ENCODE results near the gene PDCD1LG2.
A peak's percentile ranks its signal among the peaks of the same experiment; 100 is the strongest.

PDCD1LG2 gene

GRCh38 chr9:5511935-5512580 lies 1.7 kb downstream of the PDCD1LG2 start:
- CTCF ChIA-PET = interaction anchor here (1.3 to 1.6 kb wide), 2 partner anchors 42 to 76 kb away, joined by 3 to 5 read pairs; no protein-coding TSS in a partner anchor
- POLR2A ChIA-PET = interaction anchor here (1.1 to 2.9 kb wide), 3 partner anchors 17 to 75 kb away, joined by 3 to 11 read pairs (median 6); partner anchors contain the start of gene CD274
- H3K4me3 ChIP-seq (ENCODE audit: low read depth, low read length) = peak overlapping the region; percentile 64
- no peak for DNase-seq (ENCODE audit: low read depth, low spot score)
- TF ChIP-seq, protein P1, sequence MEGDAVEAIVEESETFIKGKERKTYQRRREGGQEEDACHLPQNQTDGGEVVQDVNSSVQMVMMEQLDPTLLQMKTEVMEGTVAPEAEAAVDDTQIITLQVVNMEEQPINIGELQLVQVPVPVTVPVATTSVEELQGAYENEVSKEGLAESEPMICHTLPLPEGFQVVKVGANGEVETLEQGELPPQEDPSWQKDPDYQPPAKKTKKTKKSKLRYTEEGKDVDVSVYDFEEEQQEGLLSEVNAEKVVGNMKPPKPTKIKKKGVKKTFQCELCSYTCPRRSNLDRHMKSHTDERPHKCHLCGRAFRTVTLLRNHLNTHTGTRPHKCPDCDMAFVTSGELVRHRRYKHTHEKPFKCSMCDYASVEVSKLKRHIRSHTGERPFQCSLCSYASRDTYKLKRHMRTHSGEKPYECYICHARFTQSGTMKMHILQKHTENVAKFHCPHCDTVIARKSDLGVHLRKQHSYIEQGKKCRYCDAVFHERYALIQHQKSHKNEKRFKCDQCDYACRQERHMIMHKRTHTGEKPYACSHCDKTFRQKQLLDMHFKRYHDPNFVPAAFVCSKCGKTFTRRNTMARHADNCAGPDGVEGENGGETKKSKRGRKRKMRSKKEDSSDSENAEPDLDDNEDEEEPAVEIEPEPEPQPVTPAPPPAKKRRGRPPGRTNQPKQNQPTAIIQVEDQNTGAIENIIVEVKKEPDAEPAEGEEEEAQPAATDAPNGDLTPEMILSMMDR (IDR thresholded peaks at IDR 0.05; ENCODE audit: insufficient read depth, low read length, missing control alignments) = no peak

DNA sequence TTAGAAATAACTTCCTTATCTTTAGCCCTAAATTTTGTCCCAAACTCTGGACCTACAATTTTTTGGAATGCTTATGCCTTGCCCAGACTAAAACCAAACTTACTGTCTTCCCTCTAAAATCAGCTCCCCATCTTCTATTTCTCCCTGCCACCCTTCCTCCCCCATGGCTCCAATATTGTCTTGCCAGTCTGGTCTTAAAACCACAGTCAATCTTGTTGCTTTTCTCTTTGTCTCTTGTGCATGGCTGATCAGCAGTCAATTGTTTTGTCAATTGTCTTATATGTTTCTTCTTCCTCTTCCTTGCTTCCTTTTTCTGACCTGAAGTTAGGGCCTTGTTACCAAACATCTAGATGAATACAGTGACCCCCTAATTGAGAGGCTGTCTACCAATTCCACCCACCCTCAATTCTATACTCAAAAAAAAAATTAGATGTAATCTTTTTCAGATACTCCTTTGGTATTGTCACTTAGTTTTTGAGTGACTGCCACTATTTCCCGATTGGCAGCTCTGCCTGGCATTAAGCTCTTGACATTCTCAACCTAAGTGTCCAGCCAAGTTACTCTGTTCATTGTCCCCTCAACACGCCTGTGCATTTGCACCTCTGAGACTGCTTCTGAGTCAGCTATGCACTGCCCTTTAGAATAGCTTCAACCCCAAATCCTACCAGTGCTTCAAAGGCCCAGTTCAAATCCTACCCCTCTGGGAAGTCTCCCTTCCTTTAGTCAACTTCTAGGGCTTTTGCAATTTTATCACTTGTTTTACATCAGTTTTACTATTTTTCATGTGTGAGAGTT lies 2.5 kb downstream of the PDCD1LG2 start:
- TF ChIP-seq, protein P1 (IDR thresholded peaks at IDR 0.05; ENCODE audit: insufficient read depth, low read length, missing control alignments) = no peak
- ChIA-PET CTCF (interaction anchor here (1.3 to 1.6 kb wide), 2 partner anchors 41 to 76 kb away, joined by 3 to 5 read pairs; no protein-coding TSS in a partner anchor), POLR2A (no interaction called here)
- no peak for DNase-seq (ENCODE audit: low read depth, low spot score)
- H3K4me3 ChIP-seq (ENCODE audit: low read depth, low read length) = peak overlapping the region; percentile 64

GRCh38 chr9:5513966-5514616 lies 3.8 kb downstream of the PDCD1LG2 start:
- POLR2A ChIA-PET = no interaction called here
- CTCF ChIA-PET = interaction anchor here (1.8 kb wide), 1 partner anchor 76 kb away, joined by 4 read pairs; no protein-coding TSS in a partner anchor
- no peak for DNase-seq (ENCODE audit: low read depth, low spot score)

DNA sequence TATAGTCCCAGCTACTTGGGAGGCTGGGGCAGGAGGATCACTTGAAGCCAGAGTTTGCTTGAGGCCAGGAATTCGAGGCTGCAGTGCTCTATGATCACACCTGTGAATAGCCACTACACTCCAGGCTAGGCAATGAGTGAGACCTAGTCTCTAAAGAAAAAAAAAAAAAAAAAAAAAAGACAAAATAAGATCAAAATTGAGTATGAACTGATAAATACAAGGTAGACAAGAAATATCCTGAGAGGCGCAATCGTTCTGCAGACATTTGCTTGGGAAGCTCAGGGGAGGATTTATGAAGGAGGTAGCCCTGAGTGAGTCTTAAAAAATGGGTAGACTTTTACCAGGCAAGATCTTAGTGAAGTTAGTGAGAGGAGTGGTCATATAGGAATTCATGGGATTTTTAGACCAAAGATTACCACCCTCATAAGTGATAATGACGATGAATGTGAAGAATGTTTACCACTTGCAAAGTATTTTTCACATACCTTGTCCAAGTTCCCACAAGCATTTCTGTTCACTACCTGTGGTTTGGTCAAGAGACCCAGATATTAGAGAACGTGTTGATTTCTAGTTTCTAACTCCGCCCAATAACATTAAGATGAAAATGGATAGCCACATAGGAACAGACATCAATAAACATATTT lies 4.4 kb downstream of the PDCD1LG2 start:
- H3K4me3 ChIP-seq (ENCODE audit: low read depth, low read length) = no peak overlapping the region
- CTCF ChIA-PET = interaction anchor here (1.8 kb wide), 1 partner anchor 75 kb away, joined by 4 read pairs; no protein-coding TSS in a partner anchor
- DNase-seq (ENCODE audit: low read depth, low spot score) = no peak
- TF ChIP-seq, protein P1 (IDR thresholded peaks at IDR 0.05; ENCODE audit: insufficient read depth, low read length, missing control alignments) = no peak
- POLR2A ChIA-PET = no interaction called here

More at GRCh38 chr9:5513966-5514616, 3.8 kb downstream of the PDCD1LG2 start:
- H3K4me3 ChIP-seq (ENCODE audit: low read depth, low read length) = no peak overlapping the region
- TF ChIP-seq, protein P1 (IDR thresholded peaks at IDR 0.05; ENCODE audit: insufficient read depth, low read length, missing control alignments) = no peak

DNA sequence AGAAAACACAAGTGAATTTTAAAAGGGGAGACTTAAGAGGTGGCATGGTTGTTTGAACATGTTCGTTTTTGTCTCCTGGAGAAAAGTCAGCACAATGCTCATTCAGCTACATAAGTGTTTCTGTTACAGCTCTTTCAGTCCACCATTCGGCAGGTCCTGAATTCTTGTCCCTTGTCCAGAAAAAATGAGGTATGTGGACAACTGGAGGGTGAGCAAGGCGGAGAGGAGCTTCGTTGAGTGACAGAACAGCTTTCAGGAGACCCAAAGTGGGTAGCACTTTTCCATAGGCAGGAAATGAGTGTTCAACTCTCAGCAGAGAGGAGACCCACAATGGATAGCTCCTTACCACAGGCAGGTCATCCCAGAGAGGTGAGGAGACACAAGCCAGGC lies 4.9 kb downstream of the PDCD1LG2 start:
- POLR2A ChIA-PET = interaction anchor here (0.7 kb wide), 1 partner anchor 12 kb away, joined by 3 read pairs; no protein-coding TSS in a partner anchor

More for the DNA sequence above, 4.9 kb downstream of the PDCD1LG2 start:
- TF ChIP-seq, protein P1 (IDR thresholded peaks at IDR 0.05; ENCODE audit: insufficient read depth, low read length, missing control alignments) = no peak
- CTCF ChIA-PET = interaction anchor here (1.8 kb wide), 1 partner anchor 75 kb away, joined by 4 read pairs; no protein-coding TSS in a partner anchor
- DNase-seq (ENCODE audit: low read depth, low spot score) = no peak
- no peak overlapping the region for H3K4me3 ChIP-seq (ENCODE audit: low read depth, low read length)

All from AG04449 (cell line).